GM10266 (cell line): ENCODE measurements around the gene HIGD1B.
A peak's percentile ranks its signal among the peaks of the same experiment; 100 is the strongest.

Source experiments
- DNase-seq: peaks from one replicate; pipeline ENCODE4 v3.0.0; 2012; ENCODE audit errors: extremely low spot score
- CTCF ChIP-seq: IDR thresholded peaks from 2 replicates; pipeline ENCODE4 v1.5.1; 2012; ENCODE audit warnings: mild to moderate bottlenecking, low read depth; ENCODE audit not compliant: control insufficient read depth, insufficient read depth; ENCODE audit errors: missing control alignments

HIGD1B gene

GRCh38 chr17:44871556-44871955 lies 23.9 kb downstream of the HIGD1B start:
- TF ChIP-seq CTCF: no peak
- DNase-seq: no peak

DNA sequence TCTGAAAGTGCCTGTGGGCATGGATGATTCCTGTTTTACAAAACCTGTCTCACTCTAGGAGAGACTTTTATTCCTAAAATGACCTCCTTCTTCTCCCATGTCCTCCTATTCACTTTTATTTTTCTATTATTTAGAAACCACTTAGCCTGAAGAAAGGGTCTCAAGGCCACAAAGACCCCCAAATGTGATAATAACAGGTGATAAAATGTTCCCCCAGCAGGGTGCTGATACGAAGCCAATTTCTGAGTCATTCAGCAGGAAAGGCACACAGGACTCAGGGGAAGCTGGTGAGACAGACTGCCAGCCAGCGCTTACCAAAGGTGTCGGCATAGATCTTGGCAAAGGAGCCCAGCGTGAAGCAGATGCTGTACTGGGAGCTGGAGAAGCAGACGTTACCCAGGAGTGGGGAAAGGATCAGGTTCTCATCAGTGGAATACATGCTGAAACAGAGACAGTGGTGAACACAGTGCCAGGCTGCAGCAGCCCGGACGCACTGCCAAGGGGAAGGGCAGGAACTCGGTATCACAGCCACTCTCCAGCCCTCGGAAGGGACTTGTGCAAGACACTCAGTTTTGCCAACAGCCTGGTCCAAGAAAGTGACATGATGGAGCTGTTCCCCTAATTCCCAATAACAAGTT lies 24.6 kb downstream of the HIGD1B start:
- DNase-seq: no peak
- TF ChIP-seq CTCF: no peak

DNA sequence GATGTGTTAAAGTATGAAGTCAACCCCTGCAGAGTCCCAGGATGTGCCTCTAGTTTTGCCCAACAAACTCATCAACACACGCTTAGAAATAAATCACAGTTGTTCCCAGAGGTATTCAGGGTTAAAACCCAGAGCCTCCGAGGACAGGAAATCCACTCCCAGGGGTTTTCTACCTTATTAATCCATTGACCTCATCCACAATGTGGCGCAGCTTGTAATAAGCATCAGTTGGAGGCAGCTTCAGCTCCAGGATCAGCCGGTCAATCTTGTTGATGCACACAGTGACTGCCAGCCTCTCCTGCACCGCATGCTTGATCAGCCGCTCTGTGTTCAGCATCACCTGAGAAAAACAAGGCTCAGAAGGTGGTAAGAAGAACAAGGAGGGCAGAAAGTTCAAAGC lies 28.1 kb downstream of the HIGD1B start:
- no peak for DNase-seq
- TF ChIP-seq CTCF: no peak

DNA sequence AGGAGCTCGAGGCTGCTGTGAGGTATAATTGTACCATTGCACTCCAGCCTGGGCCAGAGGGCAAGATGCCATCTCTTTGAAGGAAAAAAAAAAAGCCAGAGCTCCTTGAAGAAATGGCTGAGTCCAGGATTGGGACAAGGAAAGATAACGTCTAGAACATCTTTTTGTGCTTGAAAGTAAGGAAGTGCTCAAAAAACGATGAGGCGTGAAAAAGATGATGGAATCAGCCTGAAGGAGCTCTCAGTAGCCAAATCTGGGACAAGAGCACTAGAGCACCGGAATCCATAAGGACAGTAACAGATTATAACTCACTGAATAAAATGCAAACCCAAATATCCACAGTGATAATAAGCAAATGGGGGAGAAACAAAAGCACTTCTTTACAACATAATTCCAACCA lies 29.4 kb downstream of the HIGD1B start:
- no peak for TF ChIP-seq CTCF
- DNase-seq: no peak

DNA sequence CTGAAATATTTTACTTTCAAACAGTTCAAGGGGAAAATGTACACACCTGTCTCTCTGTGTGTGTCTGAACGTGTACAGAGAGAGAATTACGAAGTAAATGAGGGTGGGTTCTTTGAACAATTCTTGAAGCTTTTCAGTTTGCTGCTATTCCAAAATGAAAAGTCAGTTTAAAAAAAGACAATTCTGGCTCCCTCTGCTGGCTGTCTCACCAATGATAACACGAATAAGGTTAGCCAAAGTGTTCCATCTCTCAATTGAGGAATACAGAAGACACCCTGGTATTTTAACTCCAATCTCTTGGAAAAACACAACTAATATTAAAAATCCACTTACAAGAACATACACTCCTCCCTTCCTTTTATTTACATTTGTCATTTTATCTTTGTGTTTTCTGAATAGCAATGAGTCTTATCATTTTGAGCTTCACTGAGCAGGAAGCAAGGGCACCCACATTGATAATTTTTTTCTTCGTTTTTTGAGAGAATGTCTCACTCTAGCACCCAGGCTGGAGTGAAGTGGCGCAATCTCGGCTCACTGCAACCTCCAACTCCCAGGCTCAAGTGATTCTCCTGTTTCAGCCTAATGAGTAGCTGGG lies 31.0 kb downstream of the HIGD1B start:
- peak; percentile 51 for TF ChIP-seq CTCF

GRCh38 chr17:44879376-44879775 lies 31.7 kb downstream of the HIGD1B start:
- no peak for TF ChIP-seq CTCF
- DNase-seq: no peak

More for the DNA sequence above, 31.0 kb downstream of the HIGD1B start:
- DNase-seq: no peak

- no peak for DNase-seq
- TF ChIP-seq CTCF: no peak
These were observed 32.4 kb downstream of the HIGD1B start for GRCh38 chr17:44880062-44880461.
